ENCODE data around the gene SHISA6.

Gene SHISA6

DNA sequence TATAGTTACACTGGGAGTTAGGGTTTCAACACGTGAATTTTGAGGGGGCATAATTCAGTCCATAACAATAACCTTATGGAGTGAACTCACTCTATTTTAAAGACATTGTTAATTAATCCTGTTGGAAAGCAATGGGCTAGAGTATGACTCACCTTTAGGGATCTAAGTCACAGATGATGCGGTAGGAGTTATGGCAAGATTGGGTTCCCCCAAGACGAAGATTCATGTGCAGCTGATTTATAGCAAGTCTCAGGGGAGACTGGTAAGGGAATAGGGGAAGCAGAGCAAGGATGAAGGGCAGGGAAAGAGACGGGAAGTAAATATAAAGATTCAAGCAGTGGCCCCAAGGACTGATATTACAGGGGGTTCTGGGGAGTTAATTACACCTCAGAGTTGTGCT is 197.7 kb downstream of the SHISA6 start:
- no peak overlapping the region for H3K9ac ChIP-seq (ENCODE audit: low read depth, low read length)
- H3K9me3 ChIP-seq (ENCODE audit: control insufficient read depth, insufficient read depth, low read length), result no peaks in the 10 kb centered on the region
- no peaks in the 10 kb centered on the region for H3K4me1 ChIP-seq (ENCODE audit: insufficient read depth, low read length)
- no peaks in the 10 kb centered on the region for H3K36me3 ChIP-seq (ENCODE audit: insufficient read depth, low read length)

- Histone ChIP-seq H3K4me1 (ENCODE audit: insufficient read depth, low read length) (no peaks in the 10 kb centered on the region), H3K36me3 (ENCODE audit: insufficient read depth, low read length) (no peaks in the 10 kb centered on the region), H3K9me3 (ENCODE audit: control insufficient read depth, insufficient read depth, low read length) (no peaks in the 10 kb centered on the region), H3K9ac (ENCODE audit: low read depth, low read length) (no peak overlapping the region)
Observed at GRCh38 chr17:11441004-11441403, 200.0 kb downstream of the SHISA6 start.

DNA sequence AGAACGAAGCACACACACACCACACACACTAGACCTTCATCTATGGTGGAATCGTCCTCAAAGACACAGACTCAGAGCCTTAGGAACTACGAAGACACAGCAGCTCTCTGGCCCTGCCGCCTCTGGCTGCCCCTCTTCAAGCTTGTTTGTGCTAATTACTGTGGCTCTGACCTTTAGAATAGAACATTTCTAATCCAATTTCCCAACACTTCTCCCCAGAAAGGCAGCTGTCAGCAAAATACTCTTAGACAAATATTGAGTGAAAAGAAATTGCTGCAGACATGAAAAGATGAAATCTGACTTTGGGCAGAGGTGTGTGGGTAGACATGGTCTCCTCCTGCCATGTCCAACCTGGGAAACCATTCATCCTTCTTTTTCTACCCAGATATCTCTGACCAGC is 205.3 kb downstream of the SHISA6 start:
- H3K9ac ChIP-seq (ENCODE audit: low read depth, low read length), result no peak overlapping the region
- no peaks in the 10 kb centered on the region for H3K9me3 ChIP-seq (ENCODE audit: control insufficient read depth, insufficient read depth, low read length)
- no peaks in the 10 kb centered on the region for H3K4me1 ChIP-seq (ENCODE audit: insufficient read depth, low read length)

DNA sequence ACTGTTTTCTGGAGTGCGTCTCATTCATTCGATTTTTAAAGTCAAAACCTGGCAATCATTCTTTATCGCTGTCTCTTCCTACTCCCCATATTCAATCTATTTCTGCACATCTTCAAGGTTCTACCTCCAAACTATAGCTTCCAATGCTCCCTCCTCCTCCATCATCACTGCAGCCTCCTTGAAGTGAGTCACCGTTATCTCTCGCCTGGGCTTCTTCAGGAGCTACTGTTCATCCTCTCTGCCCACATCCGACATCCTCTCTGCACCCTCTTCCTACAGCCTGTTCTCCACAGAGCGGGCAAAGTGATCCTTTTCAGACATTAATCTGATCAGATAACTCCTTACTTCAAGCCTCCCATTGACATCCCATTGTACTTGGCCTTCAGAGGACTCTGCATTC is 213.1 kb downstream of the SHISA6 start:
- Histone ChIP-seq H3K36me3 (ENCODE audit: insufficient read depth, low read length) (no peaks in the 10 kb centered on the region), H3K4me1 (ENCODE audit: insufficient read depth, low read length) (no peaks in the 10 kb centered on the region), H3K9me3 (ENCODE audit: control insufficient read depth, insufficient read depth, low read length) (no peaks in the 10 kb centered on the region), H3K9ac (ENCODE audit: low read depth, low read length) (no peak overlapping the region)

More for the DNA sequence above, 205.3 kb downstream of the SHISA6 start:
- no peaks in the 10 kb centered on the region for H3K36me3 ChIP-seq (ENCODE audit: insufficient read depth, low read length)

- no peaks in the 10 kb centered on the region for H3K9me3 ChIP-seq (ENCODE audit: control insufficient read depth, insufficient read depth, low read length)
- H3K4me1 ChIP-seq (ENCODE audit: insufficient read depth, low read length), result no peaks in the 10 kb centered on the region
- H3K36me3 ChIP-seq (ENCODE audit: insufficient read depth, low read length), result no peaks in the 10 kb centered on the region
- H3K9ac ChIP-seq (ENCODE audit: low read depth, low read length), result no peak overlapping the region
Observed at GRCh38 chr17:11458279-11458678, 217.3 kb downstream of the SHISA6 start.

- no peak overlapping the region for H3K9ac ChIP-seq (ENCODE audit: low read depth, low read length)
- H3K4me1 ChIP-seq (ENCODE audit: insufficient read depth, low read length), result no peaks in the 10 kb centered on the region
- H3K9me3 ChIP-seq (ENCODE audit: control insufficient read depth, insufficient read depth, low read length), result no peaks in the 10 kb centered on the region
- no peaks in the 10 kb centered on the region for H3K36me3 ChIP-seq (ENCODE audit: insufficient read depth, low read length)
Observed at GRCh38 chr17:11459861-11460331, 218.9 kb downstream of the SHISA6 start.

DNA sequence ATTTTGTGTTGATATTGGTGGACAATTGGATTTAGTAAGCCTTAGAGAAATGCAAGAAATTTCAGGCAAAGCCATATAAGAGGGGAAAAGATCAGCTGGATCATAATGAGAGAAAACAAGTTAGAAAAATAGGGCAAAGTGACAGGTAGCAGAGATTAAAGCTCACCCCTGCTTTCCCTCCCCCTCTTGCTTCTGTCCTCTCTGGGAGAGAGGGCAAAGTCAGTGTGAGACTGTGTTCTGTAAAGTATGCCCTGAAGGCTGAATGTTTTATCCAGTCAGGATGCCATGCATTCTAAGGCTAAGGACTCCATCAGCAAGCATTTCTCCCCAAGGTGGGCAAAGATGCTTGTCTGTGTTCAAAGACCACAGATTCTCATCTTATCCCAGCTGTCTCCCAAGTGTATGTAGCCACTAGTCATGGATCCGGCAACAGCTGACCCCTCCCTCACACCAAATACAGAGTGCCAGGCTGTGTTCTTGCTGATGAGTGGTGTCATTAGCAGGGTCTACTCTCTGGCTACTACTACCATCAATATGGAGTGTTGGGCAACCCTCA is 221.1 kb downstream of the SHISA6 start:
- Histone ChIP-seq H3K9me3 (ENCODE audit: control insufficient read depth, insufficient read depth, low read length) (no peaks in the 10 kb centered on the region), H3K36me3 (ENCODE audit: insufficient read depth, low read length) (no peaks in the 10 kb centered on the region), H3K9ac (ENCODE audit: low read depth, low read length) (no peak overlapping the region), H3K4me1 (ENCODE audit: insufficient read depth, low read length) (no peaks in the 10 kb centered on the region)

DNA sequence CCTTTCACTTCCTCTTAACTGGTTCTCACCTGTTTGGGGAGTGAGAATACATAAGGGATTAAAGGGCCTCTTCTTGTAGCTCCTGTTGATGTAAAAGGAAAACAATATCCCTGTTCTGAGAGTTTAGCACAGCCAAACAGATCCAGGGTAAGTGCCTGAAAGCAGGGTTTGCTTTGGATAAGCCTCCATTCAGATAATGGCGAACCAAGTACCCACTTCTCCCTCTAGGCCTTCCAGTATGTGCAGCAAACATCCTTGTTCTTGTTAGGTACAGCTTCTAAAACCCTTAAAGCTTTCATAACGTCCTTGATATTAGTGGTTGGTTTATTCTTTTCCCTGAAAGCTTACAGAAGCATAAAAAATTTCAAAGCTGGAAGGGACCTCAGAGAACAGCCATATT is 226.6 kb downstream of the SHISA6 start:
- no peaks in the 10 kb centered on the region for H3K9me3 ChIP-seq (ENCODE audit: control insufficient read depth, insufficient read depth, low read length)
- H3K9ac ChIP-seq (ENCODE audit: low read depth, low read length), result no peak overlapping the region
- H3K36me3 ChIP-seq (ENCODE audit: insufficient read depth, low read length), result no peaks in the 10 kb centered on the region
- no peaks in the 10 kb centered on the region for H3K4me1 ChIP-seq (ENCODE audit: insufficient read depth, low read length)

DNA sequence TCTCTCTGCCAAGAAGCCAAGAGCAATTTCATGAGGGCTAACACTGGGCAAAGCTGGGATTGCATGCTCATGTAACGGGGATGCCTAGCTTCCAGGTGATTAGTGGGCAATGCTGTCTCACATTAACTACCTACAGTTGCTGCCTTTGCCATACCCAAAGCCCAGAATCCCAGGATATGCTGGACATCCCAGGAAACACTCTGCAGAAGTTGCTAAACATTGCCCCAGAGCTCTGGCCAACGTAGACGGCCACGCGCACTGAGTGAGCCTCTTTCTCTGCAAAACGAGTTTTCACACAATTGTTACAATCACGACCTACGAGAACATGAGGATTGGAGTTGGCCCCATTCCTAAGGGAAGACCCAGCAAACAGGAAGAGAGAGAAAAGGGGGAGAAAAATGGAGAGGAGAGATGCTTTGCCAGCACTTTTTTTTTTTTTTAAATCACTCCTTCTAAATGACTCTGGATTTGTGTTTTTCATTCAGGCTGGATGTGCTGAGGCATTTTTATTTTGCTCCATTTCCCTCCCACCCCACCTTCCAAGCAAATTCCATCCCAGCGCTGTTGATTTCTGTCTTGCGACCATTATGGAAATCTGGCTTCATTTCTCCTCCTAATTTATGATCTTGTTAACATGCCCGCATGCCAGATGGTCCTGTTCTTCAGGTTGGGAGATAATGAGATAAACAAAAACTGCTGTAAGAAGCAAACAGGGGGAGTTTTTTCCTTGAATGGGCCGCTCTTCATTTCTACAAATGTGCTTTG is 244.5 kb downstream of the SHISA6 start:
- no peaks in the 10 kb centered on the region for H3K9me3 ChIP-seq (ENCODE audit: control insufficient read depth, insufficient read depth, low read length)
- no peak overlapping the region for H3K9ac ChIP-seq (ENCODE audit: low read depth, low read length)
- no peaks in the 10 kb centered on the region for H3K36me3 ChIP-seq (ENCODE audit: insufficient read depth, low read length)
- no peaks in the 10 kb centered on the region for H3K4me1 ChIP-seq (ENCODE audit: insufficient read depth, low read length)

- H3K9ac ChIP-seq (ENCODE audit: low read depth, low read length), result no peak overlapping the region
- H3K4me1 ChIP-seq (ENCODE audit: insufficient read depth, low read length), result no peaks in the 10 kb centered on the region
- H3K9me3 ChIP-seq (ENCODE audit: control insufficient read depth, insufficient read depth, low read length), result no peaks in the 10 kb centered on the region
- H3K36me3 ChIP-seq (ENCODE audit: insufficient read depth, low read length), result no peaks in the 10 kb centered on the region
Observed at GRCh38 chr17:11486101-11486867, 245.3 kb downstream of the SHISA6 start.

- no peaks in the 10 kb centered on the region for H3K9me3 ChIP-seq (ENCODE audit: control insufficient read depth, insufficient read depth, low read length)
Observed at GRCh38 chr17:11486868-11487310, 245.9 kb downstream of the SHISA6 start.

DNA sequence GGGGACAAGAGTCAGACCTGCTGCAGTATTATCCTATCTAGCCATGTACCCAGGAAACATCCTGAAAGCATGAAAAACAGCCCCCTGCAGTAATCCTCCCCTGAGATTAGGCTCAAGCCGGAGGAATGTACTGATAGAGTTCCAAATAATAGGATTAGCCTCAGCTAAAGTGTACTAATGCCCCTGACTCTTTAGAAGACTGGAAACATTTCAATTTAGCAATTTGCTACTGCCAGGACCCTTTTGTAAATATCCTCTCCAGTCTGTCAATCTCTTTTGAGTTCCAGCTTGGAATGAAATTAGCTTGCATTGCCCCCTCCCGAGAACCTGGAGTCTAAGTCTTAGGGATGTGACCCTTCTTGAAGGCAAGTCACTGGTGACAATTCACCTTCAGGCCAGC is 246.5 kb downstream of the SHISA6 start:
- Histone ChIP-seq H3K9me3 (ENCODE audit: control insufficient read depth, insufficient read depth, low read length) (no peaks in the 10 kb centered on the region), H3K36me3 (ENCODE audit: insufficient read depth, low read length) (no peaks in the 10 kb centered on the region), H3K4me1 (ENCODE audit: insufficient read depth, low read length) (no peaks in the 10 kb centered on the region), H3K9ac (ENCODE audit: low read depth, low read length) (no peak overlapping the region)

More at GRCh38 chr17:11486868-11487310, 245.9 kb downstream of the SHISA6 start:
- H3K9ac ChIP-seq (ENCODE audit: low read depth, low read length), result no peak overlapping the region
- no peaks in the 10 kb centered on the region for H3K36me3 ChIP-seq (ENCODE audit: insufficient read depth, low read length)
- no peaks in the 10 kb centered on the region for H3K4me1 ChIP-seq (ENCODE audit: insufficient read depth, low read length)

GRCh38 chr17:11488407-11488806 is 247.4 kb downstream of the SHISA6 start:
- Histone ChIP-seq H3K36me3 (ENCODE audit: insufficient read depth, low read length) (no peaks in the 10 kb centered on the region), H3K9ac (ENCODE audit: low read depth, low read length) (no peak overlapping the region), H3K9me3 (ENCODE audit: control insufficient read depth, insufficient read depth, low read length) (no peaks in the 10 kb centered on the region), H3K4me1 (ENCODE audit: insufficient read depth, low read length) (no peaks in the 10 kb centered on the region)

DNA sequence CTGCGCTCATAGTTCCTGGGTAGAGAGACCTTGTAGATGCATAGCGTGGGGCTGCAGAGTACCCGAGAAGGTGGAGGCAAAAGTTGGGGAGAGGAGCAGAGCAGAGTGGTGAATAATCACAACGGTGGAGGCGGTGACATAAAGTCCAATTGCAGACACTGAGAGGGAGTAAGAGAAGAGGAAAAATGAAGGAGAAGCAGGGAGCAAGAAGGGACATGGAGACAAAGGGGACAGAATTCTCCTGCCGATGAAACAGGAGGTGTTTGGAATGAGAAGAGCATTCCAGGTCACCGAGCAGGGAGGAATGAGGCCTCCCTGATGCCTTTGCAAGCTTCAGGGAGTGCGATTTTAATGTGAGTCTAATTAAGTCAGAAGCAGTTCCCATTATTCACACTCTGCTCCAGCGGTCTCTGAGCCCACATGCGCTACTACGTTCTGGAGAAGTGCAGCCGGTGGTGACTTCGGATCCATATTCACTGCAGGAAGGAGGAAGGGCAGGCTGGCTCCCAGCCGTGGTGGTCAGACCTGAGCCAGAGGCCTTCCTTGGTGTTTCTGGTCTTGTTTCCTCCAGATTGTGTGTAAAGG is 249.2 kb downstream of the SHISA6 start:
- no peaks in the 10 kb centered on the region for H3K36me3 ChIP-seq (ENCODE audit: insufficient read depth, low read length)
- no peaks in the 10 kb centered on the region for H3K9me3 ChIP-seq (ENCODE audit: control insufficient read depth, insufficient read depth, low read length)
- H3K9ac ChIP-seq (ENCODE audit: low read depth, low read length), result no peak overlapping the region
- H3K4me1 ChIP-seq (ENCODE audit: insufficient read depth, low read length), result no peaks in the 10 kb centered on the region
